NCI-H345 (cell line): ENCODE results near the gene KLK2.
A peak's percentile ranks its signal among the peaks of the same experiment; 100 is the strongest.

Experiments used
- DNase-seq: peaks from one replicate; lab custom pipeline; 2025; lab: John Stamatoyannopoulos, UW

The KLK2 gene

DNA sequence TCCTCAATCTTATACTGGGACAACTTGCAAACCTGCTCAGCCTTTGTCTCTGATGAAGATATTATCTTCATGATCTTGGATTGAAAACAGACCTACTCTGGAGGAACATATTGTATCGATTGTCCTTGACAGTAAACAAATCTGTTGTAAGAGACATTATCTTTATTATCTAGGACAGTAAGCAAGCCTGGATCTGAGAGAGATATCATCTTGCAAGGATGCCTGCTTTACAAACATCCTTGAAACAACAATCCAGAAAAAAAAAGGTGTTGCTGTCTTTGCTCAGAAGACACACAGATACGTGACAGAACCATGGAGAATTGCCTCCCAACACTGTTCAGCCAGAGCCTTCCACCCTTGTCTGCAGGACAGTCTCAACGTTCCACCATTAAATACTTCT is 22.5 kb upstream of the KLK2 start:
- no peak for DNase-seq

- no peak for DNase-seq
Observed at GRCh38 chr19:50851620-50852019, 21.6 kb upstream of the KLK2 start.

GRCh38 chr19:50854636-50855410 is 18.4 kb upstream of the KLK2 start, which contains the start of gene KLK3:
Gene KLK3 (plus strand): TSS chr19:50854915. CDS start chr19:50854956, 41 bp downstream.
- no peak for DNase-seq

DNA sequence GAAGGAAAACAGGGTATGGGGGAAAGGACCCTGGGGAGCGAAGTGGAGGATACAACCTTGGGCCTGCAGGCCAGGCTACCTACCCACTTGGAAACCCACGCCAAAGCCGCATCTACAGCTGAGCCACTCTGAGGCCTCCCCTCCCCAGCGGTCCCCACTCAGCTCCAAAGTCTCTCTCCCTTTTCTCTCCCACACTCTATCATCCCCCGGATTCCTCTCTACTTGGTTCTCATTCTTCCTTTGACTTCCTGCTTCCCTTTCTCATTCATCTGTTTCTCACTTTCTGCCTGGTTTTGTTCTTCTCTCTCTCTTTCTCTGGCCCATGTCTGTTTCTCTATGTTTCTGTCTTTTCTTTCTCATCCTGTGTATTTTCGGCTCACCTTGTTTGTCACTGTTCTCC is 15.9 kb upstream of the KLK2 start:
- no peak for DNase-seq

GRCh38 chr19:50858886-50859285 is 14.4 kb upstream of the KLK2 start:
- DNase-seq = peak; percentile 81

GRCh38 chr19:50859849-50860248 is 13.4 kb upstream of the KLK2 start:
- DNase-seq = no peak

GRCh38 chr19:50861010-50861409 is 12.2 kb upstream of the KLK2 start:
- DNase-seq = no peak

DNA sequence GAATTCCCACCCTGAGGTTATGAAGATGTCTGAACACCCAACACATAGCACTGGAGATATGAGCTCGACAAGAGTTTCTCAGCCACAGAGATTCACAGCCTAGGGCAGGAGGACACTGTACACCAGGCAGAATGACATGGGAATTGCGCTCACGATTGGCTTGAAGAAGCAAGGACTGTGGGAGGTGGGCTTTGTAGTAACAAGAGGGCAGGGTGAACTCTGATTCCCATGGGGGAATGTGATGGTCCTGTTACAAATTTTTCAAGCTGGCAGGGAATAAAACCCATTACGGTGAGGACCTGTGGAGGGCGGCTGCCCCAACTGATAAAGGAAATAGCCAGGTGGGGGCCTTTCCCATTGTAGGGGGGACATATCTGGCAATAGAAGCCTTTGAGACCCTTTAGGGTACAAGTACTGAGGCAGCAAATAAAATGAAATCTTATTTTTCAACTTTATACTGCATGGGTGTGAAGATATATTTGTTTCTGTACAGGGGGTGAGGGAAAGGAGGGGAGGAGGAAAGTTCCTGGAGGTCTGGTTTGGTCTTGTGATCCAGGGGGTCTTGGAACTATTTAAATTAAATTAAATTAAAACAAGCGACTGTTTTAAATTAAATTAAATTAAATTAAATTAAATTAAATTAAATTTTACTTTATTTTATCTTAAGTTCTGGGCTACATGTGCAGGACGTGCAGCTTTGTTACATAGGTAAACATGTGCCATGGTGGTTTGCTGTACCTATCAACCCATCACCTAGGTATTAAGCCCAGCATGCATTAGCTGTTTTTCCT is 11.5 kb upstream of the KLK2 start:
- DNase-seq = no peak

GRCh38 chr19:50869479-50869878 is 3.8 kb upstream of the KLK2 start:
- DNase-seq = no peak

- no peak for DNase-seq
Observed at GRCh38 chr19:50870417-50871089, 2.7 kb upstream of the KLK2 start.

DNA sequence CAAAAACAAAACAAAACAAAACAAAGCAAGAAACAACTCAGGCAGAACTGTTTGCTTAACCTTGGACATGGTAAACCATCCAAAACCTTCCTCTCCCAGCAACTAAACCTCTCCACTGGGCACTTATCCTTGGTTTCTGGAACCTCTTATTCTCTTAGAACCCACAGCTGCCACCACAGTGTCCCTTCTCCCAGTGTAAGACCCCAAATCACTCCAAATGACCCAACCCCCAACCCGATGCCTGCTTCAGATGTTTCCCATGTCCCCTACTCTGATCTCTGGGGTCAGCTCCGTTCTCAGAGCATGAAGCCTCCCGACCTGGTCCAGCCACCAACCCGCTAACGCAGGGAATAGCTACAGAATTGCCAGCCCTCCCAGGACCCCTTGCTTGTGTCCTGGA is 972 bp downstream of the KLK2 start:
- no peak for DNase-seq

DNA sequence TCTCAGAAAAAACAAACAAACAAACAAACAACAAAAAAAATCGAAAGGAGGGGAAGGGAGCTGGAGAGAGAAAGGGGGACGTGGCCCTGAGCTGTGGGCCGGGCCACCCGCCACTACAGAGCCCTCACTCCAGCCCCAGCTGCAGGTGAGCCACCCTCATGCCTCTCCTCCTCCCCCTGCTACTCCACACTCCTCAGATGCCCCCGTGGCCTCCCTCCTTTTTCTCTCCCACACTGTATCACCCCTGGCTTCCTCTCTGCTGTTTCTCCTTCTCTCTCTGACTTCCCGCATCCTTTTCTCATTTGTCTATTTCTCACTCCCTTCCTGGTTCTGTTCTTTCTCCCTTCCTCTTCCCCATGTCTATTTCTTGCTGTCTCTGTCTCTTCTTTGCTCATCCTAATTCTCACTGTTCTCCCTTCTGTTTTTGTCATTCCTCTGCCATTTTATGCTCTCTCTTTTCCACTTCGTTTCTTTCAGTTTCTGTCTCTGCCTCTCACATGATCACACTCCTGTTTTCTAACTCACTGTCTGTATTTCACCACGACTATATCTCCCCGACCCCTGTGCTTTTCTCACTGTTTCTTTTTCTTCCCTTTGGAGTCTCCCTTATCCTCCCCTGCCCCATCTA is 2.7 kb downstream of the KLK2 start:
- no peak for DNase-seq

- no peak for DNase-seq
Observed at GRCh38 chr19:50876456-50876855, 3.2 kb downstream of the KLK2 start.

GRCh38 chr19:50877338-50877737 is 4.1 kb downstream of the KLK2 start:
- DNase-seq = peak; percentile 40

DNA sequence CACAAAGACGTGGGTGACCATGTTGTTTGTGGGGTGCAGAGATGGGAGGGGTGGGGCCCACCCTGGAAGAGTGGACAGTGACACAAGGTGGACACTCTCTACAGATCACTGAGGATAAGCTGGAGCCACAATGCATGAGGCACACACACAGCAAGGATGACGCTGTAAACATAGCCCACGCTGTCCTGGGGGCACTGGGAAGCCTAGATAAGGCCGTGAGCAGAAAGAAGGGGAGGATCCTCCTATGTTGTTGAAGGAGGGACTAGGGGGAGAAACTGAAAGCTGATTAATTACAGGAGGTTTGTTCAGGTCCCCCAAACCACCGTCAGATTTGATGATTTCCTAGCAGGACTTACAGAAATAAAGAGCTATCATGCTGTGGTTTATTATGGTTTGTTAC is 5.6 kb downstream of the KLK2 start:
- DNase-seq = no peak

DNA sequence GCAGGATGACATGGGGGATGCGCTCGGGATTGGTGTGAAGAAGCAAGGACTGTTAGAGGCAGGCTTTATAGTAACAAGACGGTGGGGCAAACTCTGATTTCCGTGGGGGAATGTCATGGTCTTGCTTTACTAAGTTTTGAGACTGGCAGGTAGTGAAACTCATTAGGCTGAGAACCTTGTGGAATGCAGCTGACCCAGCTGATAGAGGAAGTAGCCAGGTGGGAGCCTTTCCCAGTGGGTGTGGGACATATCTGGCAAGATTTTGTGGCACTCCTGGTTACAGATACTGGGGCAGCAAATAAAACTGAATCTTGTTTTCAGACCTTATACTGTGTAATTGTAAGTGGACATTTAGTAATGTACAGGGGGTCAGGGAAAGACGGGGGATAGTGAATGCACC is 7.0 kb downstream of the KLK2 start:
- DNase-seq = no peak

DNA sequence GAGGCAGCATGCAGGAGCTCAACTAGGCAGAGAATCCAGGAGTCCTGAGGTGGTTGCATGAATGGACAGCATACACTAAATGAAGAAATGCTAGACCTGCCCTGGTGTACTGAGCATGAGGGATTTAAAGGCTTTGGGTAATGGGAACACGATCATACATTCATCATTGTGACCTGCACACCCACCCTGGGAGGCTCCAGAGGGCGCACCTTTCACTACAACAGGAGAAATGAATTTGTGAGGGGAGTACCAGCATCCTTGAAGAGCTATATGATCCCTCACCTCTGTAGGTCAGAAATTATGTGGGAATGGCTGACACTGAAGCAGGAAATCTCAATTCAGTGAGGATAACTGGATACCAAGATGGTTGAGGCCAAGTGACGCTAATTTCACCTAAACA is 8.9 kb downstream of the KLK2 start:
- no peak for DNase-seq

- DNase-seq = no peak
Observed at GRCh38 chr19:50889638-50890037, 16.4 kb downstream of the KLK2 start.

DNA sequence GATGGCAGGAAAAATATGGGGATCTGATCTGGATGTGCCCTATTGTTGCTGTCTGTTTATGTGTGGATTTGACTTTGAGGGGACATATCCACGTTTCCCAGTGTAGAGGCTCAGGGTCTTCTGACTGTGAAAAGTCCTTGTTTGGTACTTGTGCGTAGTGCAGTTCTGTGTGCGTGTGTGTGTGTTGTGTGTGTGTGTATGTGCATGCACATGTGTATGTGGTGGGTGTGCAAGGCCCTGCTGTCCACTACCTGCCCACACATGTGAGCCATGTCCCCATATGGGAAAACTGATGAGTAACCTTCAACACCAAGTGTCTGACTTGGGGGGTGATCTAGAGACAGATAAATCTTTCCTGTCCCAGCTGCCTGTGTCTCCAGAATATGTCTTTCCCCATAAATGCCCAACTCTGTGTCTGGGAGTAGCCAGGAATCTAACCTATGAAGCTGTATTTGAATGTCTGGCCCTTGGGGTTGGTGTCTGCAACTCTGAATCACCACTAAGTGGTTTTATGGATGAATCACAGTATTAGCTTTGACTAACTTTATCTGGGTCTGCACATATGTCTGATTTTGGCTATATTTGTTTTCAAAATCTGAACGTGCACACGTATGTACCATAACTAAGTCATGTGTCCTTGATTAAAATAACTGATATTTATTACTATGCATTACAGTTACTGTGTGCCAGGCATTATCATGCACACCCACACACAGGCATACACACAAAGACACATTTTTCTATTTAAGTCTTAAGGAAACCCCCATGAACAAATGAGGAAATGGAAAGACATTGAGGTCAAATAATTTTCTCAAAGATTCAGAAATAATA is 17.4 kb downstream of the KLK2 start:
- DNase-seq = no peak

GRCh38 chr19:50891253-50891625 is 18.0 kb downstream of the KLK2 start:
- no peak for DNase-seq

GRCh38 chr19:50893047-50893736 is 20.0 kb downstream of the KLK2 start:
- DNase-seq = no peak
